ENCODE data around the gene SDCCAG8. TPM values are rescaled to one million over a fixed set of nuclear protein-coding genes. Genes with fewer than 3 reads are reported as not detected.

The SDCCAG8 gene
- total RNA-seq, 3 donors from 2014 or later (not counting 1 experiment from before 2014, with no cell fraction given) = 17.8 to 28.3 (median 21.2) TPM

DNA sequence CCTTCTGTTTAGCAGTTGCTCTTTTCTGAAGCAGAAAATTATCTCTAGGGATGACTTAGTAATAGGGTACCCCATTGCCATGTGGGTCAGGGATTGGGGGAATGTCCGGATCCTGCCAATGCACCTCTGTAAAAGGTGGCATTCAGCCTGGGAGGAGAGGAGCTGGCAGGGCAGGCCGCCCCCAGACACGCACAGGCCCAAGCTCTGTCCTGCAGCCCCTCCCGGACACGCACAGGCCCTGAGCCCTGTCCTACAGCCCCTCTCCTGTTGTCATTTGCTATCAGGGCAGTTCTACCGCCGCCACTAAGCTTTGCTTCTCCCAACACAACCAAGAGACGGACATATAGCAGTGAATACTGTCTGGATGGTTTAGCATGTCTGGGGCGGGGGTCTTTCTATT is 219.1 kb downstream of the SDCCAG8 start:
- no peak overlapping the region for H3K4me3 ChIP-seq (ENCODE audit: low read length)
- Mint-ChIP-seq H3K4me1 (peaks cover 8 to 11% of the 10 kb centered on the region in 2 donors), H3K27me3 (ENCODE audit: low read depth in 2 of 2) (no peaks in the 10 kb centered on the region), H3K27ac (no peak overlapping the region), H3K4me3 (no peak overlapping the region), H3K9me3 (peaks cover 0 to 1% of the 10 kb centered on the region in 2 donors), H3K36me3 (no peaks in the 10 kb centered on the region)
- TF ChIP-seq, protein P1, sequence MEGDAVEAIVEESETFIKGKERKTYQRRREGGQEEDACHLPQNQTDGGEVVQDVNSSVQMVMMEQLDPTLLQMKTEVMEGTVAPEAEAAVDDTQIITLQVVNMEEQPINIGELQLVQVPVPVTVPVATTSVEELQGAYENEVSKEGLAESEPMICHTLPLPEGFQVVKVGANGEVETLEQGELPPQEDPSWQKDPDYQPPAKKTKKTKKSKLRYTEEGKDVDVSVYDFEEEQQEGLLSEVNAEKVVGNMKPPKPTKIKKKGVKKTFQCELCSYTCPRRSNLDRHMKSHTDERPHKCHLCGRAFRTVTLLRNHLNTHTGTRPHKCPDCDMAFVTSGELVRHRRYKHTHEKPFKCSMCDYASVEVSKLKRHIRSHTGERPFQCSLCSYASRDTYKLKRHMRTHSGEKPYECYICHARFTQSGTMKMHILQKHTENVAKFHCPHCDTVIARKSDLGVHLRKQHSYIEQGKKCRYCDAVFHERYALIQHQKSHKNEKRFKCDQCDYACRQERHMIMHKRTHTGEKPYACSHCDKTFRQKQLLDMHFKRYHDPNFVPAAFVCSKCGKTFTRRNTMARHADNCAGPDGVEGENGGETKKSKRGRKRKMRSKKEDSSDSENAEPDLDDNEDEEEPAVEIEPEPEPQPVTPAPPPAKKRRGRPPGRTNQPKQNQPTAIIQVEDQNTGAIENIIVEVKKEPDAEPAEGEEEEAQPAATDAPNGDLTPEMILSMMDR (IDR thresholded peaks at IDR 0.05) = no peak
- H3K27ac ChIP-seq (ENCODE audit: low read length) = no peak overlapping the region
- intact Hi-C loops (cut with micrococcal nuclease) = loop anchor here (10.0 kb wide), 1 partner anchor 800 kb away; no protein-coding TSS in a partner anchor
- H3K27me3 ChIP-seq (ENCODE audit: control insufficient read depth, insufficient read depth, low read length) = no peaks in the 10 kb centered on the region
- H3K36me3 ChIP-seq (ENCODE audit: control insufficient read depth, insufficient read depth, low read length) = no peaks in the 10 kb centered on the region
- H3K4me1 ChIP-seq (ENCODE audit: control insufficient read depth, insufficient read depth, low read length) = no peaks in the 10 kb centered on the region
- ATAC-seq (no peak), DNase-seq (no peak)
- no peaks in the 10 kb centered on the region for H3K9me3 ChIP-seq (ENCODE audit: control insufficient read depth, insufficient read depth, low read length)
- WGBS (ENCODE audit: insufficient coverage) = 96% methylated on average over 9 of the region's 9 CpGs

GRCh38 chr1:243475966-243476365 is 220.1 kb downstream of the SDCCAG8 start:
- Mint-ChIP-seq H3K9me3 (peaks cover 0 to 4% of the 10 kb centered on the region in 2 donors), H3K27ac (no peak overlapping the region), H3K27me3 (ENCODE audit: low read depth in 2 of 2) (no peaks in the 10 kb centered on the region), H3K4me1 (peaks cover 8 to 11% of the 10 kb centered on the region in 2 donors), H3K36me3 (no peaks in the 10 kb centered on the region), H3K4me3 (no peak overlapping the region)
- Histone ChIP-seq H3K9me3 (ENCODE audit: control insufficient read depth, insufficient read depth, low read length) (no peaks in the 10 kb centered on the region), H3K27ac (ENCODE audit: low read length) (no peak overlapping the region), H3K4me3 (ENCODE audit: low read length) (no peak overlapping the region), H3K4me1 (ENCODE audit: control insufficient read depth, insufficient read depth, low read length) (no peaks in the 10 kb centered on the region), H3K36me3 (ENCODE audit: control insufficient read depth, insufficient read depth, low read length) (no peaks in the 10 kb centered on the region), H3K27me3 (ENCODE audit: control insufficient read depth, insufficient read depth, low read length) (no peaks in the 10 kb centered on the region)
- intact Hi-C loops (cut with micrococcal nuclease) = loop anchor here (2.0 to 10.0 kb wide), 2 partner anchors 273 to 799 kb away; no protein-coding TSS in a partner anchor
- ATAC-seq = peak in 1 of 3 donors; percentile 29
- WGBS (ENCODE audit: insufficient coverage) = 97% methylated on average over 7 of the region's 7 CpGs
- peak in 1 of 2 donors; percentile 20 for DNase-seq
- TF ChIP-seq, protein P1 (IDR thresholded peaks at IDR 0.05) = no peak

DNA sequence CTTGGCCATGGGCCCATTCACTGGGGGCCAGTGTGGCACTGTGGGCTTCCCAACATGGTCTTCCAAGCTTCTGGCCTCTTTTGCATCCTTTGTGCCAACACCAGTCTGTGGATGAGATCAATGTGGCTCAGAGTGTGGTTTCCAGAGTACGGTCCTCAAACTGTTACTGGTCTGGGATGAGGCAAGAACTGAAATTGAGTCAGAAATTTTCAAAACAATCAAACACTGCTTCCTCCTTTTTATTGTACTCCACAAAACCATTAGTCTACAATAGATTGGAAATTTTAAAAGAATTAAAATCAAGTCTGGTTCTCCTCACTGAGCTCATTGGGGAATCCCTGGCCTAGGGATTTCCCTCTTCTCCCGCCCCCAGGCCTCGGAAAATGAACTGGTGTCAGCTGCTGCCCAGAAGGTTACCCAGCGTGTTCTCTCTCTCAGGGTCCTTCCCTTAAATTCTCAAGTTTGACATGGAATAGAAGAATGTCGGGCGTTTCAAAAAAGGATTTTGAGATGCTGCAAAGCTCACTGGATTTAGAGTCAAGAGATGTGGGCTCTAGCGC is 222.0 kb downstream of the SDCCAG8 start:
- peaks cover 19 to 20% of the 10 kb centered on the region in 2 donors for H3K4me1 Mint-ChIP-seq
- peaks cover 0 to 4% of the 10 kb centered on the region in 2 donors for H3K9me3 Mint-ChIP-seq
- Histone ChIP-seq H3K27me3 (ENCODE audit: control insufficient read depth, insufficient read depth, low read length) (no peaks in the 10 kb centered on the region), H3K27ac (ENCODE audit: low read length) (no peak overlapping the region), H3K4me3 (ENCODE audit: low read length) (no peak overlapping the region), H3K9me3 (ENCODE audit: control insufficient read depth, insufficient read depth, low read length) (no peaks in the 10 kb centered on the region), H3K36me3 (ENCODE audit: control insufficient read depth, insufficient read depth, low read length) (no peaks in the 10 kb centered on the region), H3K4me1 (ENCODE audit: control insufficient read depth, insufficient read depth, low read length) (peaks cover 9% of the 10 kb centered on the region)
- H3K27me3 Mint-ChIP-seq (ENCODE audit: low read depth in 2 of 2) = no peaks in the 10 kb centered on the region
- H3K27ac Mint-ChIP-seq = no peak overlapping the region
- DNase-seq (no peak), ATAC-seq (no peak)
- intact Hi-C loops (cut with micrococcal nuclease) = loop anchor here (2.0 to 10.0 kb wide), 2 partner anchors 271 to 797 kb away; no protein-coding TSS in a partner anchor
- 92% methylated on average over 6 of the region's 7 CpGs for WGBS (ENCODE audit: insufficient coverage)
- H3K4me3 Mint-ChIP-seq = no peak overlapping the region
- TF ChIP-seq, protein P1 (IDR thresholded peaks at IDR 0.05) = no peak
- no peaks in the 10 kb centered on the region for H3K36me3 Mint-ChIP-seq

DNA sequence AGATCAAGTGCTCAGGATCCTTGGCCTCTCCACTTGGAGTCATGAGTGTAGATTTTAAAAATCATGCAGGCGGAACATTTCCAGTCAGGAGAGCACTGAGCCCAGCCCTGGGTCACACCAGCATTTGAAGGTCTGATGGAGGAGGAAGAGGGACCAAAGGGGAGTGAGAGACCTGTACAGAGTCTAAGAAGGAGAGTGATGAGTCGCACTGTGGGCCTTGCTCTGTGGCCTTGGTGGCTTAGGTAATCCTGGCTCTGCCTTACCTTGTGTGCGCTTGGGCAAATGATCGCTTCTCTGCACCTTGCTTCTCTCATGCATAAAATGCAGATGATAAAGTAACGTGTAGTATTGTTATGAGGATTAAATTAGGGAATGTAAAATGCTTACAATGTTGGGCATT is 225.3 kb downstream of the SDCCAG8 start:
- peaks cover 0 to 4% of the 10 kb centered on the region in 2 donors for H3K9me3 Mint-ChIP-seq
- TF ChIP-seq, protein P1 (IDR thresholded peaks at IDR 0.05) = no peak
- peaks cover 8 to 24% of the 10 kb centered on the region in 2 donors for H3K4me1 Mint-ChIP-seq
- 97% methylated on average over 5 of the region's 5 CpGs for WGBS (ENCODE audit: insufficient coverage)
- Histone ChIP-seq H3K27me3 (ENCODE audit: control insufficient read depth, insufficient read depth, low read length) (no peaks in the 10 kb centered on the region), H3K4me1 (ENCODE audit: control insufficient read depth, insufficient read depth, low read length) (peaks cover 15% of the 10 kb centered on the region), H3K27ac (ENCODE audit: low read length) (no peak overlapping the region), H3K9me3 (ENCODE audit: control insufficient read depth, insufficient read depth, low read length) (no peaks in the 10 kb centered on the region), H3K36me3 (ENCODE audit: control insufficient read depth, insufficient read depth, low read length) (no peaks in the 10 kb centered on the region), H3K4me3 (ENCODE audit: low read length) (no peak overlapping the region)
- ATAC-seq = no peak
- no peak overlapping the region for H3K27ac Mint-ChIP-seq
- DNase-seq = no peak
- peak overlapping the region; percentile 32 for H3K4me3 Mint-ChIP-seq
- intact Hi-C loops (cut with micrococcal nuclease) = no loop called here
- H3K36me3 Mint-ChIP-seq = no peaks in the 10 kb centered on the region
- no peaks in the 10 kb centered on the region for H3K27me3 Mint-ChIP-seq (ENCODE audit: low read depth in 2 of 2)

Measured in natural killer cell (primary cell).